ENCODE measurements around the gene FARP1. TPM values are rescaled to one million over a fixed set of nuclear protein-coding genes. Genes with fewer than 3 reads are reported as not detected.

The FARP1 gene
- polyA plus RNA-seq, 1 of the 3 experiments (the other 2 are of a cell fraction), result 12.0 TPM

DNA sequence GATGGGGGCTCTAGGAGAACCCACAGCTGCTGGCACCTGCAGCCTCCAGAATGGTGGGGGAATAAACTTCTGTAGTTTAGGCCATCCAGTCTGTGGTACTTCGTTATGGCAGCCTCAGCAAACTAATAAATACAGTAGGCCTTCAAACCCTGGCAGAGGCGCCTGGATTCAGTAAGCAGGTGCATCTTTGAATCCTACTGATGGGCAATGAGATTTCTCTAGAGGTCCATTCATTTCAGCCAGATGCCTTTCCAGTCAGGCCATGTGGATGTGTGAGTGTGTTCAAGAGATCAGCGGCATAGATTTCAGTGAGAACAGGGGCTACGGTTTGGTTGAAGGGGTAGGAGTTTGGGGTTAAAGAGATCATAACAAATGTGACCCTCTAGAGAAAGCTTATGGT is 217.7 kb downstream of the FARP1 start:
- H3K9me2 ChIP-seq, result no peaks in the 10 kb centered on the region
- no peak overlapping the region for H3K9ac ChIP-seq
- no peak for DNase-seq
- H3K4me1 ChIP-seq (ENCODE audit: control insufficient read depth in 1 of 2, insufficient read depth in 2 of 2, low read depth in 1 of 2, low read length in 1 of 2), result peaks cover 0 to 29% of the 10 kb centered on the region in 2 experiments; a peak in 2 of 4 replicates
- H3K27me3 ChIP-seq (ENCODE audit: insufficient read depth), result no peaks in the 10 kb centered on the region
- no peak for TF ChIP-seq MXI1 (IDR thresholded peaks at IDR 0.05; ENCODE audit: low read depth, low read length)
- peak; percentile 43; the same call in 1 of the 2 replicates for TF ChIP-seq GATA2 (CRISPR knock-in tag; IDR thresholded peaks at IDR 0.05)
- 0 out of 2 replicates have a peak, but pooled peaks have one; percentile 31 for TF ChIP-seq RCOR1 (IDR thresholded peaks at IDR 0.05; ENCODE audit: low read length)
- no peak for TF ChIP-seq NFIC (IDR thresholded peaks at IDR 0.05; ENCODE audit: borderline replicate concordance)
- H2AFZ ChIP-seq (ENCODE audit: low read depth), result no peak overlapping the region
- H3K27ac ChIP-seq (ENCODE audit: low read depth in 2 of 2, low read length in 1 of 2), result no peak overlapping the region
- ChIA-PET CTCF (interaction anchor here (1.1 kb wide), 1 partner anchor 17 kb away, joined by 3 read pairs; no protein-coding TSS in a partner anchor), POLR2A (no interaction called here)
- no peak overlapping the region for H3K4me3 ChIP-seq (ENCODE audit: low read depth in 2 of 2, low read length in 1 of 2)
- no peaks in the 10 kb centered on the region for H3K36me3 ChIP-seq (replicated peaks in 1 of 2; ENCODE audit: control insufficient read depth in 1 of 2, insufficient read depth in 2 of 2, low read length in 1 of 2)
- 100% methylated on average over 2 of the region's 4 CpGs for WGBS (ENCODE audit: low lambda C conversion rate)
- no peaks in the 10 kb centered on the region for H3F3A ChIP-seq (replicated peaks; ENCODE audit: insufficient read depth)
- H3K4me2 ChIP-seq, result no peak overlapping the region
- no peaks in the 10 kb centered on the region; the same call in 1 of the 2 replicates for H4K20me1 ChIP-seq (ENCODE audit: insufficient read depth)
- H3K79me2 ChIP-seq (ENCODE audit: insufficient read depth), result peaks cover 3% of the 10 kb centered on the region; the same call in 1 of the 2 replicates
- no peaks in the 10 kb centered on the region for H3K9me3 ChIP-seq

DNA sequence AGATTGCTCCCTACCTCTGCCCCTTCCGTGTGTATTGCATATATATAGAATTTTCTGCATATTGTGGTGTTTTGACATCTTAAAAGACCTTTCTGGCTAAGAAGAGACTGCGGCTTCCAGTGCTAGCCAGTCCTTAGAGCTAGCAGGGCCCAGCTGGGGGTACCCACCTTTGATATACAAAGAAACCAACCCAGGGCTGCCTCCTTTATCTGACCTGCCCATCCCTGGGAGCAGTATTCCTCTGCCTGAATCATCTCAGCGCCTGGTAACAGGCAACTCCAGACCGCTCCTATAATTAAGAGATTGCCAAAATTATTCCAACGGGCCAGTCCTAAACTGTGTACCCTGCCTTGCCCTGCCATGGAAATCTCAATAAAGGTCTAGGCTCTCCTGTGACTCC is 220.4 kb downstream of the FARP1 start:
- H3K4me1 ChIP-seq (ENCODE audit: control insufficient read depth in 1 of 2, insufficient read depth in 2 of 2, low read depth in 1 of 2, low read length in 1 of 2), result peaks cover 0 to 35% of the 10 kb centered on the region in 2 experiments; a peak in 2 of 4 replicates
- no peak overlapping the region for H3K9ac ChIP-seq
- H2AFZ ChIP-seq (ENCODE audit: low read depth), result no peak overlapping the region
- H3K9me3 ChIP-seq, result no peaks in the 10 kb centered on the region
- no peaks in the 10 kb centered on the region for H3K27me3 ChIP-seq (ENCODE audit: insufficient read depth)
- DNase-seq, result no peak
- no peaks in the 10 kb centered on the region for H3K9me2 ChIP-seq
- TF ChIP-seq EP300 (IDR thresholded peaks at IDR 0.05; ENCODE audit: borderline replicate concordance in 1 of 2, low read depth in 1 of 2, low read length in 1 of 2) (no peak), IRF3 (IDR thresholded peaks at IDR 0.05; ENCODE audit: low read depth, low read length) (no peak), TAF1 (IDR thresholded peaks at IDR 0.05; ENCODE audit: borderline replicate concordance, low read depth, low read length) (no peak), RFX5 (IDR thresholded peaks at IDR 0.05; ENCODE audit: low read length) (no peak), RXRA (IDR thresholded peaks at IDR 0.05; ENCODE audit: borderline replicate concordance, low read depth) (no peak), ZBTB33 (IDR thresholded peaks at IDR 0.05; ENCODE audit: borderline replicate concordance, low read depth) (no peak), FOXM1 (IDR thresholded peaks at IDR 0.05; ENCODE audit: low read depth) (no peak), USF1 (IDR thresholded peaks at IDR 0.05; ENCODE audit: borderline replicate concordance, low read depth) (no peak), MEF2A (IDR thresholded peaks at IDR 0.05; ENCODE audit: borderline replicate concordance, low read depth) (no peak), TCF12 (IDR thresholded peaks at IDR 0.05) (no peak), SMC3 (IDR thresholded peaks at IDR 0.05; ENCODE audit: low read depth, low read length) (no peak), GATA2 (CRISPR knock-in tag; IDR thresholded peaks at IDR 0.05) (no peak), EZH2phosphoT487 (IDR thresholded peaks at IDR 0.05; ENCODE audit: borderline replicate concordance, low read depth) (no peak), NFIC (IDR thresholded peaks at IDR 0.05; ENCODE audit: borderline replicate concordance) (no peak), JUND (IDR thresholded peaks at IDR 0.05) (no peak)
- TF ChIP-seq, protein P1, sequence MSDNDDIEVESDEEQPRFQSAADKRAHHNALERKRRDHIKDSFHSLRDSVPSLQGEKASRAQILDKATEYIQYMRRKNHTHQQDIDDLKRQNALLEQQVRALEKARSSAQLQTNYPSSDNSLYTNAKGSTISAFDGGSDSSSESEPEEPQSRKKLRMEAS (IDR thresholded peaks at IDR 0.05; ENCODE audit: low read depth), result no peak
- no peaks in the 10 kb centered on the region for H3K79me2 ChIP-seq (ENCODE audit: insufficient read depth)
- H4K20me1 ChIP-seq (ENCODE audit: insufficient read depth), result no peaks in the 10 kb centered on the region; the same call in 1 of the 2 replicates
- peaks cover 0 to 2% of the 10 kb centered on the region in 2 experiments for H3K36me3 ChIP-seq (replicated peaks in 1 of 2; ENCODE audit: control insufficient read depth in 1 of 2, insufficient read depth in 2 of 2, low read length in 1 of 2)
- no peak overlapping the region for H3K27ac ChIP-seq (ENCODE audit: low read depth in 2 of 2, low read length in 1 of 2)
- peaks cover 3% of the 10 kb centered on the region for H3F3A ChIP-seq (replicated peaks; ENCODE audit: insufficient read depth)
- POLR2A ChIA-PET, result no interaction called here
- CTCF ChIA-PET, result no interaction called here
- no peak overlapping the region for H3K4me3 ChIP-seq (ENCODE audit: low read depth in 2 of 2, low read length in 1 of 2)
- no peak overlapping the region for H3K4me2 ChIP-seq
- WGBS (ENCODE audit: low lambda C conversion rate), result 93% methylated on average over 5 of the region's 5 CpGs
